Right renal cortex interstitium (tissue), 3 donors: ENCODE data around the gene CFAP43. TPM values are rescaled to one million over a fixed set of nuclear protein-coding genes. Genes with fewer than 3 reads are reported as not detected.
A peak's percentile ranks its signal among the peaks of the same experiment; 100 is the strongest.

Source experiments
- DNase-seq, 3 donors: peaks; one replicate each; pipeline ENCODE4 v3.0.0-alpha.2; 2013; ENCODE audit warnings: low read depth in 3 of 3, low spot score in 2 of 3
- polyA plus RNA-seq, 3 donors: library from polyadenylated mRNA; unstranded; fragments of 120-200 nt; gene quantifications; one replicate each; pipeline ENCODE4 v1.2.1, GENCODE V29; 2013; ENCODE audit not compliant: insufficient read length in 3 of 3

The CFAP43 gene, protein sequence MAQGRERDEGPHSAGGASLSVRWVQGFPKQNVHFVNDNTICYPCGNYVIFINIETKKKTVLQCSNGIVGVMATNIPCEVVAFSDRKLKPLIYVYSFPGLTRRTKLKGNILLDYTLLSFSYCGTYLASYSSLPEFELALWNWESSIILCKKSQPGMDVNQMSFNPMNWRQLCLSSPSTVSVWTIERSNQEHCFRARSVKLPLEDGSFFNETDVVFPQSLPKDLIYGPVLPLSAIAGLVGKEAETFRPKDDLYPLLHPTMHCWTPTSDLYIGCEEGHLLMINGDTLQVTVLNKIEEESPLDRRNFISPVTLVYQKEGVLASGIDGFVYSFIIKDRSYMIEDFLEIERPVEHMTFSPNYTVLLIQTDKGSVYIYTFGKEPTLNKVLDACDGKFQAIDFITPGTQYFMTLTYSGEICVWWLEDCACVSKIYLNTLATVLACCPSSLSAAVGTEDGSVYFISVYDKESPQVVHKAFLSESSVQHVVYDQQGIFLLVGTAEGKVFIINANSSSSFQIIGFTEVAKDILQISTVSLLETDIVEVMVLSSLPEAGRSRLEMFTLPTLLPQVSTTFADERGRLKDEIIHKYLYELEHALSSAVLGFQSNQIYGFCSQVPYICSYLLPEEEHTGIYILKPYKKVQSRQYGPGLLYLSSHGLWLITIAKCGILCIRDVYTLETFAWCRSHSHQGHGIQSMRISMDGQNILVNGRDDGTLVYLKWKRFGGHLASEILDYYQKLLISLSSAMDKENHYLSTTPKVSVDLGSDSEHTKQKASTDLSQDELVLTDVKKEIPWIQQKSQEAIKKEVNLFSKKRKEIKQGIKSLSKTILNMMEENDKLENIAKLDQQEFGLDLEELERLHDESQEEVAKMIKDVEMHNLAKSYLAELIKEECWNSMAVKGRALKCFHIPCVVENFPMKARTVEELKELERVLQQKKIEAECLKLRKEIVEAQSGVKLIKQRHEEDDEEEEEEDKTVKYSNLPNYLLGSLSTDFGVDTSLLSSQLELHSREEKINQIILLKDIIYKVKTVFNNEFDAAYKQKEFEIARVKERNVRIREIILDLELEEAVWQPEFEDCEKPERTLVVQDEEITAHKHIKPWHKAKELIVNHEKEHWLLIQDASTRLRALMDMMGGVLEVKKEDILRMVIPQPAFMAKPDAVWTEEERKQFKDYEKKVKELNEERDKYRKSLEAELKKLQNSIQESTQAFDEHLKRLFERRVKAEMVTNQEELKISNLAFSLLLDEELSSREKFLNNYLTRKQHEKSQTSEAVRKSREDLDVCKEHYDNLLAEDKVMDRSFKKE (N-terminal part only)
- polyA plus RNA-seq = 10 to 100 TPM; 14.6 to 17.5 (median 14.8) TPM

DNA sequence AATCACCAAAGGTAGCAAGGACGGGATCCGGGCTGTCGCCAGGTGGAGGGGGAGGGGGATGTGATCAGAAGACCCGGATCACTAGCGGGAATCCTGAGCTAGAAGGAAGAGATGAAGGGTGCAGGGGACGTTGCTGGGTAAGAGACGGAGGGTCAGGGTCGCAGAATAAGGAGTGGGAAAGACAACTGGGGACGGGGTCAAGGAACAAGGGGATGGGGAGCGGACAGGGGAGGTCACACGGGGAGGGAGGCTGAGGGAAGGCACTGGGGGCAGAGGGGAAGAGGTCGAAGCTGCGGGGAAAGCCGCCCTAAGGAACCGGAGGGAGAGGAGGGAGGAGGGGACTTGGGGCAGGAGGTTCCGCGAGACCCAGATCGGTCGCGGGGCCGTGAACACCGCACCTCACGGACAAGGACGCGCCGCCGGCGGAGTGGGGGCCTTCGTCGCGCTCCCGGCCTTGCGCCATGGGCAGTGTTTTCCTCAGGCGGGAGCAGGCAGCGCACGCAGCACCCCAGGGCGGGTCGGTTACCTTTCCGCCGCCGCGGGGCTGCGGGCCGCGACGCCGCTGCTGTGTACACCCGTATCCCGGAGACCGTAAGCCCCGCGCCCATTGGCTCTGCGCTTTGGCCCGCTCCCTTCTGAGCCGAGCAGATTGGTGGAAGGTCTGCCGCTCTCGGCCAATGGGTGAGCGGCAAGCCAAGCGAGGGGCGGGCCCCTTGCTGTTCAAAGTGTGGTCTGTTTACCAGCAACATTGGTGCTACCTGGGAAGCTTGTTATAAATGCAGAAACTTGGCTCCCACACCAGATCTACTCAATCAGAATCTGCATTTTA is at the start of gene CFAP43:
Gene CFAP43, minus strand, starts transcription at position 581 of the 829 bp plus-strand sequence. Its CDS starts 118 bp downstream, at position 463.
- peak; percentile 89 to 95 (median 94) for DNase-seq

DNA sequence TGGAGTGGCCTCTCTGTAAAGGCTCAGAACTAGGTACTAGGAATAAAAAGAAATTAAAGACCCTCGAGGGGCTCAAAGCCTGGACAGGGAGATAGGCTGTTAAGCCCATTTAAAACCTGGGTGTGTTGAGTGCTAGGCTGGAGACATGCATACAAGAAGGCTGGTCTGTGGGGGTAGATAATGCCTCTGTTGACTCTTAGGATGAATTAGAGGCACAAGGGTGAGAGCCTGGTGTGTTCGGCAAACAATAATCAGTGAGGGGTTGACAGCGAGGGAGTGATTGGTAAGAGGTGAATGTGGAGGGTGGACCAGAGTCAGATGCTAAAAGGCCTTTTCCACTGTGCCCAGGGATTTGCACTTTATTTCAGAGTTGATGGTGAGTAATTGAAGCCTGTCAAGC is 49.5 kb upstream of the CFAP43 start:
- no peak for DNase-seq

DNA sequence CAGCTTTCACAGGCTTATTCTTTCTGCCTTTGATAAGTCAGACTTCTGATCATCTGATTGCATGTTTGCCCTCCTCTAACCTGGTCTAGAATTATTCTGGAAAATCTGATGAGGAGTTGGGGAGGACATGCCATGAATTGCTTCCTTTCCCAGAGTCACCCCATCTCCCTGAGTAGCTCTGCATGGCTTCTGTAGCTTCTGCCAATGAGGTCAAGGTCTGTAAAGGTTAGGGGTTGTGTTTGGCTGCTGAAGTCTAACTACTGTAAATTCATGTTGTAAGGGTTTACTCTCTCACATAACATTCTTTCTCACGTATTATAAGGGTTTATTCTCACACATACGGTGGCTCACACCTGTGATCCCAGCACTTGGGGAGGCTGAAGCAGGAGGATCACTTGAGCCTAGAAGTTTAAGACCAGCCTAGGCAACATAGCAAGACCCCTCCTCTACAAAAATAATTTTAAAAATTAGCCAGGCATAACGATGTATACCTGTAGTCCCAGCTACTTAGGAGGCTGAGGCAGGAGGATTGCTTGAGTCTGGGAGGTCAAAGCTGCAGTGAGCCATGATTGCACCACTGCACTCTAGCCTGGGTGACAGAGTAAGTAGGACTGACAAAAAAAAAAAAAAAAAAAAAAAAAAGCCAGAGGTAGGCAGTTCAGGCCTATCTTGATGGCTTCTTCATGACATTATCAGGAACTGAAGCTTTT is 47.5 kb upstream of the CFAP43 start:
- DNase-seq = no peak

DNA sequence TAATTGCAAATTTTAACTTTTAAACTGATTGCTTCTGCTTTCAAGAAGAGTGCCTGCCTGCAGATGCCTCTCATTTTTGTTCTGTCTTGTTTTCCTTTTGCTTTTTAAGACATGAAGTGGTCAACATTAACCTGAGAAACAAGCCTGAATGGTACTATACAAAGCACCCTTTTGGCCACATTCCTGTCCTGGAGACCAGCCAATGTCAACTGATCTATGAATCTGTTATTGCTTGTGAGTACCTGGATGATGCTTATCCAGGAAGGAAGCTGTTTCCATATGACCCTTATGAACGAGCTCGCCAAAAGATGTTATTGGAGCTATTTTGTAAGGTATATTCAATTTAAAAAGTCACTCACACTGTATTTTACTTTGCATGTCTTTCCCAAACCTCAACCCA is 45.6 kb upstream of the CFAP43 start:
- no peak for DNase-seq

DNA sequence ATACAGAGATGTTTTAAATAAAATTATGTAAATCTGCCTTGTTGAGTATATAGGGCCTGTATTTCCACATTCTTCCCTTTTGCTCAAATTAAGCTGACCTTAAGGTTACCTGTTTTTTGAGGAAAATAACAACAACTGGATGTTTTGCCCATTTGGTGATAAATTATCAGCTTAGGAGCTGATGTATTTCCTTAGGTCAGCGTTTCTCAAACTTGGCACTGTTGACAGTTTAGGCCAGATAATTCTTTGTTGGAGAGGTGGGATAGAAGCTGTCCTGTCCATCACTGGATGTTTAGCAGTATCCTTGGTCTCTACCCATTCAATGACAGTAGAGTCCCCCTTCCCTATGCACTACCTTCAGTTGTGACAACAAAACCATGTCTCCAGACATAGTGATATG is 44.0 kb upstream of the CFAP43 start:
- no peak for DNase-seq

DNA sequence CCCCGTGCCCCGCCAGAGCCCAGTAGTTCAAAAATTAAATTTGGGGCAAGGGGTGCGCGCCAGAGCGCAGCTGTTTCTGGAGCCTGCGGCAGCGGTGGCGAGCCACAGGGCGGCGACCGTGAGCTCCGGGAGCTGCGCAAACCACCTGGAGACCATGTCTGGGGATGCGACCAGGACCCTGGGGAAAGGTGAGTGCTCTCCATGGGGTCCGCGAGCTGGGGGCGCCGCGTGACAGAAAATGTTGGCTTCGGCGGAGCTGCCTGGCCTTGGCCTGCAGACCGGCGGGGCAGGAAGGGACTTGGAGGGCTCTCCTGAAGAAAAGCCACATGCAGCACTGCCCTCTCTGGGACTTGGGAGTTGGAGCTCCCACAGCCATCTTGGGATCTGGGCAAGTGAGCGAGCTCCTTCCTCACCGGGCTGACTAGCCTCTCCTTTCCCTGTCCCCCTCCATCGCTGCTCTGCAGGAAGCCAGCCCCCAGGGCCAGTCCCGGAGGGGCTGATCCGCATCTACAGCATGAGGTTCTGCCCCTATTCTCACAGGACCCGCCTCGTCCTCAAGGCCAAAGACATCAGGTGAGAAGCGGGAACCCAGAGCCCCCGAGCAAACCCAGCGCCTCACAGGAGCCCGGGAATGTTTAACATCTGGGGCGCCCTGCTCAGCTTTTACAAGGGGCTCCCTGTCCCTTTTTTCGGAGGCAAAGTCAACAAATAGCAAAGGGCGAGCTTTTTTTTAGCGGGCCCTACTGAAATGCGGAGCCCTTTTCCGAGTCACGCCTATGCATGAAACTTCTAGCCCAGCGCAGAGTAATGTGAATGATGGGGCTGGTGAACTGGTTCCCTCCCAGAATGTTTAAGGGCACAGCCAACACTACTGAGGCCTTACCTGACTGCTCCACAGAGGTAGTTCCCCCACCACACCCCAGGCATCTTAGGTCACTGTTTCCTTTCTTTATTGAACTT is 42.9 kb upstream of the CFAP43 start:
- no peak for DNase-seq

DNA sequence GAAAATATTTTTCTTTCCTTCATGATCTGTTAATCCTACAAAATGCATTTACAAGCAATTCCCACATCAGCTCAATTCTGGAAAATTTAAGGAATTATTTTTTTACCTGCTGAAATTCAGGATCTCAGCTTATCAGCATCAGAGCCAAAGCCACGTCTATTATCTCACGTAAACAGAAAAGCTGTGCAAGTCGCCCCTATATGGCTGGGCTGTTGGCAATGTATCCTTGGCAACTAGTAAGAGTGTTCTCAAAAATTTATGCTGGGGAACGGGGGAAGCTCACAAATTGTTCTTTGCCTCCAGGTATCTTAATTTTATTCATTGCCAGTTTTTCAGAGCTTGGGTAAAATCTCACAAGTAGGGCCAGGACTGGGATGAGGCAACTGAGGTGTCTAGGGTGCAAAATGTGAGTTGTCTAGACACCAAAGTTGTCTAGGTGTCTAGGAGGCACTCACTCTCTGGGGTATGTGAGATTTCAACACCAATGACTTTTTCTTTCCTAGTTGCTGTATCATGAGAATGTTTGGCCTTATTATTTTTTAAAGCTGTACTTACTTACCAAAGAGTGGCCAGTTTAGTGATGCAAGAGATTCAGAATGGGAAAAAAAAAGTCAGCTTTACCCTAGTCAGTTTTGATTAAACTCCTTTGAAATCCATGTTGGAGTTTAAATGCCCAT is 41.9 kb upstream of the CFAP43 start:
- no peak for DNase-seq

DNA sequence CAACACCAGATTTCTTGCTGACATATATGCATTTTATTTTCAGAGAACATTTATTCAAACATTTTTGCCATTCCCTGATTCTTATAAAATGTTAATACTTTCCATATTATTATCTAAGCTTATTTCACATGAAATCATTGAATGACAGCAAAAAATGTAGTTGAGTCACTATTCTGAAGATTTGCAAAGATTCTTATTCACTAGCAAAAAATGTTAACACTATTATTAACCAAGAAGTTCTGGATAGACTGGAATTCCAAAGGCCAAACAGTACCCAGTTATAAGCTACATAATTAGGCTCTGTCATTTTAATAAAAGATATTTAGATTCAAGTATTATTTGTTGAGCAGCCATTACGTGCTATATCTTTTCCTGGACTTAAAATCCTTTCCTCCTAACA is 41.1 kb upstream of the CFAP43 start:
- DNase-seq = no peak

DNA sequence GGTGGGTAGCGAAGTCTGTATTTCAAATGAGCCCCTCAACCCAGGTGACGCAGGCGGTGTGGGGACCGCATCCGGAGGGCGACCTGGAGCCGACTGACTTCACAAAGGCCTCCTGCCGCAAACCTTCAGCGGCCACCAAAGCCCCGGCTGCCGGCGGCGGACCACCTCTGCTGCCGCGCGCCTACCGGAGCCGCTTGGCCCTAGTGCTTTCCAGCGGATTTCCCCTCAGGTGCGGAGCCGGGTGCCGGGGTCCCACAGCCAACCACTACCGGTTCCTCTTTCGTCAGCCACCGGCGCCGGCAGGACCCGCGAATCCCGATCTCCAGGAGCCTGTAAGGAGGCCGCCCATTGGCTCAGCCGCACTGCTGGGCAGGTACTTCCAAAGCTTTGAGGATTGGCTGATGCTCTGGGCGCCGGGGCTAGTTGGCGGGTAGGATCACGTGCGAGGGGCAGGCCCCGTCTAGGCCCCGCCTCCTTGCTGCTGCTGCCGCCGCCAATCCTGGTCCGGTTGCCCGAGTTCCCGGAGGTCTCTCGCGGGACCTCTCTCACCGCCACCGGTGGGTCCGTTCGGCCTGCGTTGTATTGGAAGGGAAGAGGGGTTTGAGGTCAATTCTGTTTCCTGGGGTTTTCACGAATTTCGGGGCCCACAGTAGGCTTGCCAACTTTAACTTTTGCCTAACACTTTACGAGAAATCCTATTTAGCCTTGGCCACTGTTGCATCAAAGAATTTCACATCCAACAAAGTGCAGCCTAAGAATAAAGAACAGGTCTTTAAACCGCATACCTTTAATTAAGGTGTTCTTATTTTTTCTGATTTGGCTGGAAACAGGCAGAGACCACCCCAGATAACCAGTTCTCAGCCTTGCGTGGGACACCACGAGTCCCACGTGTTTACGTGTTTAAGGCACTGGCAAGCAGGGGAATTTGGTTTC is 36.8 kb upstream of the CFAP43 start, which contains the start of gene GSTO2:
Gene GSTO2, plus strand, starts transcription at position 472 of the 933 bp plus-strand sequence. CDS start 5,732 bp downstream, outside the sequence.
- DNase-seq = peak; percentile 88 to 96 (median 93)

DNA sequence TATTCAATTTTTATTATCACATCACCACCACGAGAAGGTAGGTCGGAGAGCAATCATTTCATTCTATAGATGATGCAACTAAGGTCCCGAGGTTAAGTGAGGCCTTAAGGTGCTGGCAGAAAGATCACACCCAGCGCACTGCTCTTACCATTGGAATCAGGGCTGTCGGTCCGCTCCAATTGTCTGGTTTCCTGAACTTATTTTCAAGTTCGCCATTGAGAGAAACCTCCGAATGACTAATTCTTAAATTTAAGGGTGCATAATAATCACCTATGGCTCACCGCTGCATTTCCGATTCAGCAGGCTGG is 36.2 kb upstream of the CFAP43 start:
- DNase-seq = no peak

DNA sequence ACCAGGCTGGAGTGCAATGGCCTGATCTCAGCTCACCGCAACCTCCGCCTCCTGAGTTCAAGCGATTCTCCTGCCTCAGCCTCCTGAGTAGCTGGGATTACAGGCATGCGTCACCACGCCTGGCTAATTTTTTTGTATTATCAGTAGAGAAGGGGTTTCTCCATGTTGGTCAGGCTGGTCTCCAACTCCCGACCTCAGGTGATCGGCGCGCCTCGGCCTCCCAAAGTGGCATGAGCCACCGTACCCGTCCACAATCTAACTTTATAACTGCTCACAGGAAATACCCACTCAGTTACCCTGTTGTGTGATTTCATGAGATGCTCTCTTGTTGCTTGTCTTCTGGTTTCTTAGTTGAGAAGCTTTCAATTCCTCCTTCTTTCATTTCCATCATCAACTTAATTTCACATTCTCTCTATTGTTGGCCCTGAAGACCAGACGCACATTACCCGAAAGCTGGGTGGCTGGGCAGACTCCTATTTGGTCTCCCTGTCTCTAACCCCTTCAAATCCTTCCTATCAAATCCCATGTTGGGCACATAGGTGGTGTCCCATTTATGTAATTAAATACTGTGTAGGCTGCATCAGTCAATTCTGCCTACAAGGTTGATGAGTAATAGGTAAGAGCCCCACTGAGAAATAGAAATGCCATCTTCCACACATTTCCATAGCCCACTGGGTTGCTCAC is 35.7 kb upstream of the CFAP43 start:
- no peak for DNase-seq

DNA sequence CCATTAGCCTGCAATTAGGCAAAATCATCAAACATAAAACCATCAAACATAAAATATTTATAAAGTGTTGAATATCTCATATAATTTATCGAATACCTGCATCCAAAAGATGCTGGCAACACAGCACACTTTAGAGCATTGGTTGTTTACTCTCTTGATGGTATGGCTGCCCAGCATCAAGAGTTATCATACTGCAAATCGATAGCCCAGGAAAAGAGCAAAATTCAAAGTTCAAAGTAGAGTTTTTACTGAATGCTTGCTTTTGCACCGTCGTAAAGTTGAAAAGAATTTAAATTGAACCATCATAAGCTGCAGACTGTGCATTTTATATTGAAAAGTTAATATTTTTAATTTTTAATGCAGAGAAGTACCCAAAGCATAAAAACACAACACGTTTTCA is 32.6 kb upstream of the CFAP43 start:
- DNase-seq = no peak

DNA sequence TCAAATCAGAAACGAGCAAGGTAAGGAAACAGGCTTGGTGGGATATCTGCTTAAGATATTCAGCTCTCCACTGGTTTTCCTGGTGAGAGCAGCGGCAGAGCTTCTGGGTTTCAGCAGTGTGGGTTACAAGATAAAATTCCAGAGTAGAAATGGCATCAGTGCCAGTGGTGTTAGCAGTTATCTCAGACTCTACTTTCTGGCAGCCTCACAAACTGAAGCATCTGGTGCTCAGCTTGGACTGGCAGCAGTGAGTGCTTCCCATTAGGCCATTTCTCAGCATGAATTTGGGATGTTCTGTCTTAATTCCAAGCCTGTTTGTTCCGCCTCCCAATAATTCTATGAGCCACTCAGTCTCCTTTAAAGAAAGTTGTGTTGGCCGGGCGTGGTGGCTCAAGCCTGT is 29.9 kb upstream of the CFAP43 start:
- no peak for DNase-seq

DNA sequence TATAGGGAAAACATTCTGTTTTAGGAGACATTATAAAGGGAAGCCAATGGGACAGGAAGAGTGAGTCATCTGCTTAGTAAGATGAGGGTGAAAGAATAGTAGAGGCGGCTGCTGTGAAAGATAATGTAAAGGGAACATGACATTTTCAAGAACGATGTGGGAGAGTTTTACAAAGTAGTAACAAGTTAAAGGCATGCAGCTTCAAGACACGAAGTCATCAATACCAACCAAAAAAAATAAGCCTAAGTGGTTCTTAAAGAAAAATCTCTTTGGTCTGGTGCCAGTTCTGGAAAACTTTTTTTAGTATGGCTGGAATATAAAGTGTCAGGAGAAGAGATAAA is 28.6 kb upstream of the CFAP43 start:
- DNase-seq = no peak

DNA sequence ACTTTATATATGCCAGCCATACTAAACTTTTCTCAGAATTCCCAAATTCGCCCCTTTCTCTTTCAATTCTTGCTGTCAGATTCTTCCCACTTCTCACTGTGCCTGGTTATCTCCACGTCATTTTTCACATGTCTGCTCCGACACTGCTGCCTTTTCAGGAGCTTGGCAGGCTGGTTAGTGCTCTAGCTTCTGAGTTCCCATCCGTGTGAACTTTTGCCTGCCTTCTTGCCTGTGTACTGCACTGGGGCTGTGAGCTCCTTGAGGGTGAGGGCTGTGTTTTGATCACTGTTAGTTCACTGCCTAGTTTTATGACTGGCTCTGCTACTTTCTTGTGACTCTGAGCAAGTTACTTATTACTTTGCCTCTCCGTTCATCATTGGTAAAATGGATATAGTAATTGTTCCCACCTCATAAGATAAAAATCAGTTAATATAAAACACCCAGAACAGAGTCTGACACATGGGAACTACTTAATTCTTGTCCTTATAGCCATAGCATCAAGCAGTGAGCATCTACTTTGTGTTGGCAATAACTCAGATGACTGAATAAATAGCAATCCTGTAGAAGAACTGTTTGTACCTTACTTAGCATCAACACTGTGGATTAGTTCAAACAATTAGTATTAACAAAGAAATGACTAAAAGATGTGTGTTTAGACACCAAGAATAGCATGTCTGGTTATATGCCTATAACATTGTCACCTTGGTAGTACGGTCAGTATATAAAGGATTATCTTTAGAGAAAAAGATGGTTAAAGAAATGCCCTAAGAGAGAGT is 28.0 kb upstream of the CFAP43 start:
- DNase-seq = no peak
